Astrocyte (in vitro differentiated cells and primary cell): ENCODE data around the gene ZNF775. TPM values are rescaled to one million over a fixed set of nuclear protein-coding genes. Genes with fewer than 3 reads are reported as not detected.

Experiments
- DNase-seq: peaks from one replicate; pipeline ENCODE4 v3.0.0-alpha.2; 2010; ENCODE audit warnings: low read depth
- FAIRE-seq: peaks from 2 replicates; lab custom pipeline; 2011; peaks lifted over from hg19 to GRCh38; lab: Jason Lieb, UNC
- H2AFZ ChIP-seq: 2 replicates; pipeline ENCODE4 v1.6.0; 2012; ENCODE audit warnings: low read depth, low read length, inconsistent platforms
- H3K27ac ChIP-seq: 2 replicates; pipeline ENCODE4 v1.5.1; 2011; ENCODE audit warnings: low read depth, low read length, inconsistent platforms
- H3K27me3 ChIP-seq: 2 replicates; pipeline ENCODE4 v1.6.0; 2011; ENCODE audit warnings: low read length, inconsistent platforms; ENCODE audit not compliant: insufficient read depth
- H3K36me3 ChIP-seq: 2 replicates; pipeline ENCODE4 v1.5.1; 2011; ENCODE audit warnings: low read length, inconsistent platforms; ENCODE audit not compliant: insufficient read depth
- H3K4me1 ChIP-seq: 2 replicates; pipeline ENCODE4 v1.5.1; 2011; ENCODE audit warnings: low read length, inconsistent platforms; ENCODE audit not compliant: insufficient read depth
- H3K4me2 ChIP-seq: 2 replicates; pipeline ENCODE4 v1.6.0; 2012; ENCODE audit warnings: low read length, inconsistent platforms
- H3K4me3 ChIP-seq: 2 replicates; pipeline ENCODE4 v1.5.1; 2011; ENCODE audit warnings: low read depth, mild to moderate bottlenecking, low read length, inconsistent platforms; ENCODE audit not compliant: insufficient read depth
- H3K79me2 ChIP-seq: 2 replicates; pipeline ENCODE4 v1.6.0; 2012; ENCODE audit warnings: mild to moderate bottlenecking, low read length, inconsistent platforms; ENCODE audit not compliant: insufficient read depth
- H3K9ac ChIP-seq: 2 replicates; pipeline ENCODE4 v1.6.0; 2012; ENCODE audit warnings: mild to moderate bottlenecking, low read length, inconsistent platforms
- H3K9me3 ChIP-seq: 2 replicates; pipeline ENCODE4 v1.5.1; 2012; ENCODE audit warnings: low read depth, mild to moderate bottlenecking, low read length, inconsistent platforms; ENCODE audit not compliant: insufficient read depth
- H4K20me1 ChIP-seq: 2 replicates; pipeline ENCODE4 v1.6.0; 2012; ENCODE audit warnings: low read length, inconsistent platforms; ENCODE audit not compliant: insufficient read depth
- H3K27ac Mint-ChIP-seq: one replicate; pipeline ENCODE4 v1.8.0; 2021; ENCODE audit warnings: mild to moderate bottlenecking, mixed read lengths; ENCODE audit not compliant: unreplicated experiment
- H3K27me3 Mint-ChIP-seq: one replicate; pipeline ENCODE4 v1.8.0; 2021; ENCODE audit warnings: low read depth, mixed read lengths; ENCODE audit not compliant: unreplicated experiment
- H3K36me3 Mint-ChIP-seq: one replicate; pipeline ENCODE4 v1.8.0; 2021; ENCODE audit warnings: low read depth, mixed read lengths; ENCODE audit not compliant: unreplicated experiment
- H3K4me1 Mint-ChIP-seq: one replicate; pipeline ENCODE4 v1.8.0; 2021; ENCODE audit warnings: low read depth, mixed read lengths; ENCODE audit not compliant: unreplicated experiment
- H3K4me3 Mint-ChIP-seq: one replicate; pipeline ENCODE4 v1.8.0; 2021; ENCODE audit warnings: mild to moderate bottlenecking, moderate library complexity, mixed read lengths; ENCODE audit not compliant: unreplicated experiment
- H3K9me3 Mint-ChIP-seq: one replicate; pipeline ENCODE4 v1.8.0; 2021; ENCODE audit warnings: mild to moderate bottlenecking, mixed read lengths; ENCODE audit not compliant: unreplicated experiment
- CTCF ChIP-seq: IDR thresholded peaks from 2 replicates; pipeline ENCODE4 v1.5.1; 2011; ENCODE audit warnings: low read depth, mild to moderate bottlenecking, inconsistent platforms, low read length, moderate library complexity; ENCODE audit not compliant: insufficient read depth
- EZH2 ChIP-seq: IDR thresholded peaks from 2 replicates; pipeline ENCODE4 v1.6.1; 2012; ENCODE audit warnings: mild to moderate bottlenecking, low read length, inconsistent platforms; ENCODE audit not compliant: insufficient read depth
- total RNA-seq: library from RNA; stranded (reverse); gene quantifications from 2 replicates; pipeline ENCODE4 v1.2.1, GENCODE V29; 2021

ZNF775 gene
- total RNA-seq, 1 donor from 2014 or later, result 6.5 TPM

GRCh38 chr7:150417863-150418262 lies 38.7 kb downstream of the ZNF775 start:
- DNase-seq, result no peak
- Mint-ChIP-seq H3K36me3 (no peaks in the 10 kb centered on the region), H3K27me3 (peaks cover 12% of the 10 kb centered on the region)

GRCh38 chr7:150420242-150420641 lies 41.1 kb downstream of the ZNF775 start:
- H3K4me2 ChIP-seq, result no peak overlapping the region
- H3K4me1 ChIP-seq, result no peaks in the 10 kb centered on the region
- DNase-seq (no peak), FAIRE-seq (no peak)
- Mint-ChIP-seq H3K27ac (no peak overlapping the region), H3K4me3 (no peak overlapping the region), H3K36me3 (no peaks in the 10 kb centered on the region), H3K9me3 (no peaks in the 10 kb centered on the region), H3K4me1 (peaks cover 2% of the 10 kb centered on the region), H3K27me3 (peaks cover 10% of the 10 kb centered on the region)
- H3K27ac ChIP-seq, result no peak overlapping the region
- H3K4me3 ChIP-seq, result no peak overlapping the region
- no peak overlapping the region for H2AFZ ChIP-seq
- TF ChIP-seq CTCF (no peak), EZH2 (no peak)
- no peaks in the 10 kb centered on the region for H4K20me1 ChIP-seq
- H3K9ac ChIP-seq, result no peak overlapping the region
- H3K27me3 ChIP-seq, result no peaks in the 10 kb centered on the region
- H3K36me3 ChIP-seq, result no peaks in the 10 kb centered on the region
- H3K9me3 ChIP-seq, result no peaks in the 10 kb centered on the region
- no peaks in the 10 kb centered on the region for H3K79me2 ChIP-seq

More at GRCh38 chr7:150417863-150418262, 38.7 kb downstream of the ZNF775 start:
- H3K36me3 ChIP-seq, result no peaks in the 10 kb centered on the region
- no peak overlapping the region for H3K4me2 ChIP-seq
- no peaks in the 10 kb centered on the region for H3K79me2 ChIP-seq
- H3K9me3 ChIP-seq, result no peaks in the 10 kb centered on the region
- H2AFZ ChIP-seq, result no peak overlapping the region
- Mint-ChIP-seq H3K9me3 (no peaks in the 10 kb centered on the region), H3K4me3 (no peak overlapping the region), H3K4me1 (peaks cover 6% of the 10 kb centered on the region), H3K27ac (no peak overlapping the region)
- H3K27ac ChIP-seq, result no peak overlapping the region
- TF ChIP-seq EZH2, result no peak
- TF ChIP-seq CTCF, result no peak
- FAIRE-seq, result no peak
- no peaks in the 10 kb centered on the region for H4K20me1 ChIP-seq
- no peak overlapping the region for H3K4me3 ChIP-seq
- H3K4me1 ChIP-seq, result no peaks in the 10 kb centered on the region
- no peak overlapping the region for H3K9ac ChIP-seq
- H3K27me3 ChIP-seq, result no peaks in the 10 kb centered on the region

- Mint-ChIP-seq H3K27me3 (peaks cover 4% of the 10 kb centered on the region), H3K4me3 (peak overlapping the region; percentile 9), H3K9me3 (no peaks in the 10 kb centered on the region), H3K4me1 (peaks cover 2% of the 10 kb centered on the region), H3K36me3 (no peaks in the 10 kb centered on the region), H3K27ac (no peak overlapping the region)
- Histone ChIP-seq H3K4me3 (no peak overlapping the region), H3K9me3 (no peaks in the 10 kb centered on the region), H3K4me1 (no peaks in the 10 kb centered on the region), H4K20me1 (no peaks in the 10 kb centered on the region), H3K4me2 (peak overlapping the region; percentile 40), H3K79me2 (no peaks in the 10 kb centered on the region), H2AFZ (peak overlapping the region; percentile 18), H3K27me3 (no peaks in the 10 kb centered on the region), H3K9ac (no peak overlapping the region), H3K36me3 (no peaks in the 10 kb centered on the region), H3K27ac (no peak overlapping the region)
- FAIRE-seq (no peak), DNase-seq (peak; percentile 40)
- TF ChIP-seq CTCF (peak; percentile 81), EZH2 (no peak)
These were observed 42.0 kb downstream of the ZNF775 start for GRCh38 chr7:150420987-150421674.
